Measurements from ENCODE around the gene TREM1.
"Not testable (repeated sequence)": the region's sequence is repeated elsewhere in the genome, so short reads cannot be mapped to it uniquely, and the experiment has no call there.

TREM1 gene
- total RNA-seq, result 0.50 to 80.1 (median 2.2) reads per million in 17 experiments

GRCh38 chr6:41286544-41287346, at the start of gene TREM1:
Gene TREM1 (minus strand): TSS chr6:41286682. CDS start chr6:41286655, 27 bp downstream.
- peak; percentile 89 to 96 (median 94) for DNase-seq

- DNase-seq, result no peak
Measured at GRCh38 chr6:41335943-41336342, 49.5 kb upstream of the TREM1 start.

GRCh38 chr6:41335296-41335695, 48.8 kb upstream of the TREM1 start, which contains the start of gene NCR2:
Gene NCR2 (plus strand): TSS chr6:41335608. CDS start chr6:41335877, 269 bp downstream.
- DNase-seq, result peak in 3 of 4 experiments; percentile 26 to 28 (median 27)

- DNase-seq, result no peak
Measured at GRCh38 chr6:41334482-41335040, 48.1 kb upstream of the TREM1 start.

- no peak for DNase-seq
Measured at GRCh38 chr6:41332842-41333736, 46.6 kb upstream of the TREM1 start.

GRCh38 chr6:41332241-41332640, 45.8 kb upstream of the TREM1 start:
- no peak for DNase-seq

GRCh38 chr6:41331401-41332150, 45.1 kb upstream of the TREM1 start:
- no peak for DNase-seq

GRCh38 chr6:41327177-41327576, 40.7 kb upstream of the TREM1 start:
- DNase-seq, result no peak

- DNase-seq, result no peak
Measured at GRCh38 chr6:41326092-41326491, 39.6 kb upstream of the TREM1 start.

GRCh38 chr6:41325446-41326066, 39.1 kb upstream of the TREM1 start:
- no peak for DNase-seq

GRCh38 chr6:41321183-41321582, 34.7 kb upstream of the TREM1 start:
- no peak for DNase-seq

- peak; percentile 87 to 92 (median 90) for DNase-seq
Measured at GRCh38 chr6:41318654-41319565, 32.4 kb upstream of the TREM1 start.

GRCh38 chr6:41318261-41318653, 31.8 kb upstream of the TREM1 start:
- no peak for DNase-seq

- no peak for DNase-seq
Measured at GRCh38 chr6:41315943-41316620, 29.6 kb upstream of the TREM1 start.

- DNase-seq, result no peak
Measured at GRCh38 chr6:41315203-41315602, 28.7 kb upstream of the TREM1 start.

- DNase-seq, result peak; percentile 30 to 49 (median 44)
Measured at GRCh38 chr6:41306187-41306854, 19.8 kb upstream of the TREM1 start.

GRCh38 chr6:41302638-41303037, 16.2 kb upstream of the TREM1 start:
- peak; percentile 64 to 83 (median 70) for DNase-seq

- DNase-seq, result peak; percentile 23 to 89 (median 64)
Measured at GRCh38 chr6:41298785-41299502, 12.5 kb upstream of the TREM1 start.

- DNase-seq, result not testable (repeated sequence)
Measured at GRCh38 chr6:41297248-41297647, 10.8 kb upstream of the TREM1 start.
